Lung (tissue), 12 donors: ENCODE results near the gene ASH1L. TPM values are rescaled to one million over a fixed set of nuclear protein-coding genes. Genes with fewer than 3 reads are reported as not detected.

Source experiments
- ATAC-seq: fragments of 200-7000 bp; cut with Tn5 transposase; one replicate; pipeline ENCODE4 v1.9.1; 2020; ENCODE audit warnings: moderate number of reproducible peaks; ENCODE audit not compliant: insufficient read depth, low FRiP score
- DNase-seq, 3 donors: peaks; one replicate each; pipeline ENCODE4 v3.0.0-alpha.2; 2013 to 2017
- H3K27ac ChIP-seq, 2 donors: one replicate each; pipeline ENCODE4 v1.5.1; 2013; ENCODE audit warnings: mild to moderate bottlenecking in 2 of 2, moderate library complexity in 2 of 2, control low read depth in 1 of 2, inconsistent platforms in 1 of 2, low read depth in 1 of 2, low read length in 1 of 2
- H3K27me3 ChIP-seq, 3 donors: one replicate each; pipeline ENCODE4 v1.5.1; 2013; ENCODE audit warnings: low read length in 2 of 3; ENCODE audit not compliant: control insufficient read depth in 3 of 3, insufficient read depth in 3 of 3
- H3K36me3 ChIP-seq, 4 donors: one replicate each; pipeline ENCODE4 v1.5.1; 2013; ENCODE audit warnings: low read length in 4 of 4, mild to moderate bottlenecking in 1 of 4, moderate library complexity in 1 of 4; ENCODE audit not compliant: control insufficient read depth in 4 of 4, insufficient read depth in 4 of 4
- H3K4me1 ChIP-seq, 5 donors: one replicate each; pipeline ENCODE4 v1.5.1; 2013; ENCODE audit warnings: low read length in 5 of 5, mild to moderate bottlenecking in 2 of 5, moderate library complexity in 1 of 5; ENCODE audit not compliant: control insufficient read depth in 5 of 5, insufficient read depth in 5 of 5
- H3K4me3 ChIP-seq: one replicate; pipeline ENCODE4 v1.5.1; 2013; ENCODE audit warnings: mild to moderate bottlenecking, control low read depth, moderate library complexity
- H3K9ac ChIP-seq, 2 donors: one replicate each; pipeline ENCODE4 v1.5.1; 2013; ENCODE audit warnings: low read length in 2 of 2, control low read depth in 1 of 2; ENCODE audit not compliant: insufficient read depth in 1 of 2
- H3K9me3 ChIP-seq, 4 donors: one replicate each; pipeline ENCODE4 v1.5.1; 2013; ENCODE audit warnings: low read length in 3 of 4, mild to moderate bottlenecking in 1 of 4, moderate library complexity in 1 of 4; ENCODE audit not compliant: control insufficient read depth in 4 of 4, insufficient read depth in 3 of 4
- CTCF ChIP-seq: IDR thresholded peaks from 2 replicates; pipeline ENCODE4 v1.5.1; 2012; ENCODE audit warnings: mild to moderate bottlenecking; ENCODE audit errors: control extremely low read depth, extremely low read depth
- WGBS, 2 donors: extraction: QIAGEN DNeasy Blood & Tissue Kit; methylation state at CpG; one replicate each; pipeline ENCODE4 v1.1.7; 2013; 5-methylcytosine and 5-hydroxymethylcytosine counted together
- polyA plus RNA-seq, 2 donors: library from polyadenylated mRNA; stranded (reverse); fragments of 200-250 nt; gene quantifications; one replicate each; pipeline ENCODE4 v1.2.1, GENCODE V29; 2013
- total RNA-seq, 2 donors: library from RNA; depleted of rRNA in 1 of 2; stranded (reverse); fragments of >200 nt in 1 of 2; gene quantifications; one replicate each; pipeline ENCODE4 v1.2.1, GENCODE V29; 2014 to 2021
- donor health status: control.
- donor health status: control.
- donor health status: Bipolar disorder and iron deficiency.
- donor health status: healthy.
- donor health status: DM: yes; HTN: yes; CAD: no.

ASH1L gene
- total and polyA plus RNA-seq, 4 donors, result 8.1 to 92.5 (median 27.5) TPM

GRCh38 chr1:155473151-155473821 lies 89.3 kb downstream of the ASH1L start:
- ATAC-seq, result no peak
- no peak overlapping the region for H3K27ac ChIP-seq
- H3K27me3 ChIP-seq, result no peaks in the 10 kb centered on the region
- peaks cover 0 to 9% (median 2%) of the 10 kb centered on the region in 4 donors for H3K36me3 ChIP-seq
- no peak overlapping the region for H3K9ac ChIP-seq
- TF ChIP-seq CTCF, result no peak
- DNase-seq, result no peak
- H3K4me3 ChIP-seq, result no peak overlapping the region
- H3K9me3 ChIP-seq, result peaks cover 0 to 4% (median 3%) of the 10 kb centered on the region in 4 donors
- peaks cover 0 to 2% (median 0%) of the 10 kb centered on the region in 5 donors for H3K4me1 ChIP-seq
- 89 to 96% methylated on average over 5 of the region's 5 CpGs for WGBS, 2 donors

GRCh38 chr1:155472491-155473083 lies 90.0 kb downstream of the ASH1L start:
- H3K27me3 ChIP-seq, result no peaks in the 10 kb centered on the region
- TF ChIP-seq CTCF, result no peak
- peaks cover 0 to 9% (median under 1%) of the 10 kb centered on the region in 4 donors for H3K36me3 ChIP-seq
- no peak for ATAC-seq
- H3K9me3 ChIP-seq, result peaks cover 0 to 4% (median 3%) of the 10 kb centered on the region in 4 donors
- H3K9ac ChIP-seq, result no peak overlapping the region
- H3K4me3 ChIP-seq, result no peak overlapping the region
- DNase-seq, result no peak
- WGBS, 2 donors, result 91 to 94% methylated on average over 2 of the region's 2 CpGs
- no peak overlapping the region for H3K27ac ChIP-seq
- H3K4me1 ChIP-seq, result peaks cover 0 to 2% (median 0%) of the 10 kb centered on the region in 5 donors

GRCh38 chr1:155471891-155472290 lies 90.7 kb downstream of the ASH1L start:
- peaks cover 0 to 9% (median under 1%) of the 10 kb centered on the region in 4 donors for H3K36me3 ChIP-seq
- H3K9ac ChIP-seq, result no peak overlapping the region
- DNase-seq (no peak), ATAC-seq (no peak)
- no peak overlapping the region for H3K27ac ChIP-seq
- H3K27me3 ChIP-seq, result no peaks in the 10 kb centered on the region
- peaks cover 0 to 2% (median 0%) of the 10 kb centered on the region in 5 donors for H3K4me1 ChIP-seq
- no peak overlapping the region for H3K4me3 ChIP-seq
- H3K9me3 ChIP-seq, result peaks cover 0 to 4% (median 3%) of the 10 kb centered on the region in 4 donors
- 100% methylated on average over 5 of the region's 5 CpGs for WGBS, 2 donors
- TF ChIP-seq CTCF, result no peak
